Kidney (tissue), 14 donors: ENCODE data around the gene FAM110D. TPM values are rescaled to one million over a fixed set of nuclear protein-coding genes. Genes with fewer than 3 reads are reported as not detected.

ENCODE experiments used
- DNase-seq, 5 donors: peaks; one replicate each; pipeline ENCODE4 v3.0.0-alpha.2; 2013 to 2020
- FAIRE-seq: peaks from 2 replicates; lab custom pipeline; 2012; peaks lifted over from hg19 to GRCh38; lab: Jason Lieb, UNC
- H3K27ac ChIP-seq, 2 donors: one replicate each; pipeline ENCODE4 v1.7.0; 2013; ENCODE audit warnings: low read depth in 2 of 2, low read length in 2 of 2, inconsistent platforms in 1 of 2
- H3K27me3 ChIP-seq: one replicate; pipeline ENCODE4 v1.7.1; 2013; ENCODE audit warnings: low read length, inconsistent platforms; ENCODE audit not compliant: control insufficient read depth, insufficient read depth
- H3K36me3 ChIP-seq, 3 donors: one replicate each; pipeline versions ENCODE4 v1.7.0 to v1.7.1; 2013; ENCODE audit warnings: low read length in 3 of 3, control low read depth in 1 of 3, inconsistent platforms in 1 of 3; ENCODE audit not compliant: insufficient read depth in 3 of 3, control insufficient read depth in 2 of 3
- H3K4me1 ChIP-seq, 3 donors: one replicate each; pipeline versions ENCODE4 v1.7.0 to v1.7.1; 2013; ENCODE audit warnings: low read length in 3 of 3, inconsistent platforms in 1 of 3, low read depth in 1 of 3; ENCODE audit not compliant: control insufficient read depth in 2 of 3, insufficient read depth in 2 of 3
- H3K4me3 ChIP-seq, 3 donors: one replicate each; pipeline versions ENCODE4 v1.7.0 to v1.8.1; 2013; ENCODE audit warnings: low read length in 3 of 3, control low read depth in 1 of 3, inconsistent platforms in 1 of 3
- H3K9ac ChIP-seq, 3 donors: one replicate each; pipeline versions ENCODE4 v1.7.0 to v1.7.1; 2013; ENCODE audit warnings: low read length in 3 of 3, control low read depth in 1 of 3, inconsistent platforms in 1 of 3
- H3K9me3 ChIP-seq, 3 donors: one replicate each; pipeline versions ENCODE4 v1.7.0 to v1.7.1; 2013; ENCODE audit warnings: low read length in 3 of 3, control low read depth in 1 of 3, inconsistent platforms in 1 of 3; ENCODE audit not compliant: control insufficient read depth in 2 of 3, insufficient read depth in 1 of 3
- intact Hi-C: fragments of 100-400 bp; cut with DNase I; formaldehyde crosslinking; loops from one replicate; pipeline ENCODE4 v1.11.1; 2022
- polyA plus RNA-seq: library from polyadenylated mRNA; stranded (reverse); fragments of 350-450 nt; fragmentation: Illumina TruSeq; extraction: RNeasy Lipid Tissue Mini Kit (QIAGEN cat#74804); gene quantifications from one replicate; pipeline ENCODE4 v1.2.3, GENCODE V29; 2014; ENCODE audit warnings: low read depth, low replicate concordance; ENCODE audit not compliant: insufficient read depth
- total RNA-seq: library from RNA; stranded (reverse); fragmentation: NEBNext Ultra II Directional; extraction: Animal tissue kit (Norgen Biotek cat#: 25700); gene quantifications from one replicate; pipeline ENCODE4 v1.2.1, GENCODE V29; 2021
- TF ChIP-seq, protein P1 (sequence below): IDR thresholded peaks from 3 replicates; pipeline ENCODE4 v1.5.1; 2012; ENCODE audit warnings: mild to moderate bottlenecking, moderate library complexity, borderline replicate concordance; ENCODE audit not compliant: insufficient read depth; ENCODE audit errors: extremely low read depth
- donor health status: control.
- donor health status: control.
- donor health status: control.
- donor health status: control.
- donor health status: control.
- donor health status: DM: yes; HTN: yes; CAD: no.
- donor health status: Normal renal cell carcinoma (clear cell type).

The FAM110D gene
- total and polyA plus RNA-seq, 2 donors from 2014 or later, result 4.2 to 8.1 TPM

- no peak for FAIRE-seq
- no peak overlapping the region for H3K9ac ChIP-seq
- intact Hi-C loops, result no loop called here
Observed at GRCh38 chr1:26160527-26161414, 1.9 kb downstream of the FAM110D start.

DNA sequence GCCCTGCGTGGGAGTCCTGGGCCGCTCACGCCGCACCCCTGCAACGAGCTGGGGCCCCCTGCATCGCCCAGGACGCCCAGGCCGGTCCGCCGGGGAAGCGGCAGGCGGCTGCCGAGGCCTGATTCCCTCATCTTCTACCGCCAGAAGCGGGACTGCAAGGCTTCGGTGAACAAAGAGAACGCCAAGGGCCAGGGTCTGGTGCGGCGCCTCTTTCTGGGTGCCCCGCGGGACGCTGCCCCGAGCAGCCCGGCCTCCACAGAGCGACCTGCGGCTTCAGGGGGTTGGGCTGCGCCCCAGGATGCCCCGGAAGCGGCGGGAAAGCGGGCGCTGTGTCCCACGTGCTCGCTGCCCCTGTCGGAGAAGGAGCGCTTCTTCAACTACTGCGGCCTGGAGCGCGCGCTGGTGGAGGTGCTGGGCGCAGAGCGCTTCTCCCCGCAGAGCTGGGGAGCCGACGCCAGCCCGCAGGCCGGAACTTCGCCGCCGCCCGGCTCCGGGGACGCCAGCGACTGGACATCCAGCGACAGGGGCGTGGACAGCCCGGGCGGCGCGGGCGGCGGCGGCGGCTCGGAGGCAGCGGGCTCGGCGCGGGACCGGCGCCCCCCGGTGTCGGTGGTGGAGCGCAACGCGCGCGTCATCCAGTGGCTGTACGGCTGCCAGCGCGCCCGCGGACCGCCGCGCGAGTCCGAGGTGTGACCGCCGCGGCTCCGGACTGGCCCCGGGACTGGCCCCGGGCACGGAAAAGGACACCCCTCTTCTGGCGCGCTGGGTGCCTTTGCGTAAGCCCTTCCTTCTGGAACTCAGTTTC is 2.7 kb downstream of the FAM110D start:
- TF ChIP-seq, protein P1, sequence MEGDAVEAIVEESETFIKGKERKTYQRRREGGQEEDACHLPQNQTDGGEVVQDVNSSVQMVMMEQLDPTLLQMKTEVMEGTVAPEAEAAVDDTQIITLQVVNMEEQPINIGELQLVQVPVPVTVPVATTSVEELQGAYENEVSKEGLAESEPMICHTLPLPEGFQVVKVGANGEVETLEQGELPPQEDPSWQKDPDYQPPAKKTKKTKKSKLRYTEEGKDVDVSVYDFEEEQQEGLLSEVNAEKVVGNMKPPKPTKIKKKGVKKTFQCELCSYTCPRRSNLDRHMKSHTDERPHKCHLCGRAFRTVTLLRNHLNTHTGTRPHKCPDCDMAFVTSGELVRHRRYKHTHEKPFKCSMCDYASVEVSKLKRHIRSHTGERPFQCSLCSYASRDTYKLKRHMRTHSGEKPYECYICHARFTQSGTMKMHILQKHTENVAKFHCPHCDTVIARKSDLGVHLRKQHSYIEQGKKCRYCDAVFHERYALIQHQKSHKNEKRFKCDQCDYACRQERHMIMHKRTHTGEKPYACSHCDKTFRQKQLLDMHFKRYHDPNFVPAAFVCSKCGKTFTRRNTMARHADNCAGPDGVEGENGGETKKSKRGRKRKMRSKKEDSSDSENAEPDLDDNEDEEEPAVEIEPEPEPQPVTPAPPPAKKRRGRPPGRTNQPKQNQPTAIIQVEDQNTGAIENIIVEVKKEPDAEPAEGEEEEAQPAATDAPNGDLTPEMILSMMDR, result peak; percentile 28
- H3K9ac ChIP-seq, result no peak overlapping the region
- FAIRE-seq (no peak), DNase-seq (peak in 4 of 5 donors; percentile 68 to 83 (median 76))
- H3K9me3 ChIP-seq, result no peaks in the 10 kb centered on the region
- peaks cover 0 to 13% (median 0%) of the 10 kb centered on the region in 3 donors for H3K4me1 ChIP-seq
- H3K27ac ChIP-seq, result no peak overlapping the region
- peak overlapping the region in 2 of 3 donors; percentile 44 to 45 for H3K4me3 ChIP-seq
- intact Hi-C loops, result no loop called here
- H3K36me3 ChIP-seq, result no peaks in the 10 kb centered on the region
- no peaks in the 10 kb centered on the region for H3K27me3 ChIP-seq

More at GRCh38 chr1:26160527-26161414, 1.9 kb downstream of the FAM110D start:
- peaks cover 0 to 13% (median 0%) of the 10 kb centered on the region in 3 donors for H3K4me1 ChIP-seq
- H3K36me3 ChIP-seq, result no peaks in the 10 kb centered on the region
- H3K9me3 ChIP-seq, result no peaks in the 10 kb centered on the region
- peak in 2 of 5 donors; percentile 63 to 77 for DNase-seq
- H3K27ac ChIP-seq, result no peak overlapping the region
- peak overlapping the region in 2 of 3 donors; percentile 34 to 48 for H3K4me3 ChIP-seq
- TF ChIP-seq, protein P1, result no peak
- no peaks in the 10 kb centered on the region for H3K27me3 ChIP-seq

DNA sequence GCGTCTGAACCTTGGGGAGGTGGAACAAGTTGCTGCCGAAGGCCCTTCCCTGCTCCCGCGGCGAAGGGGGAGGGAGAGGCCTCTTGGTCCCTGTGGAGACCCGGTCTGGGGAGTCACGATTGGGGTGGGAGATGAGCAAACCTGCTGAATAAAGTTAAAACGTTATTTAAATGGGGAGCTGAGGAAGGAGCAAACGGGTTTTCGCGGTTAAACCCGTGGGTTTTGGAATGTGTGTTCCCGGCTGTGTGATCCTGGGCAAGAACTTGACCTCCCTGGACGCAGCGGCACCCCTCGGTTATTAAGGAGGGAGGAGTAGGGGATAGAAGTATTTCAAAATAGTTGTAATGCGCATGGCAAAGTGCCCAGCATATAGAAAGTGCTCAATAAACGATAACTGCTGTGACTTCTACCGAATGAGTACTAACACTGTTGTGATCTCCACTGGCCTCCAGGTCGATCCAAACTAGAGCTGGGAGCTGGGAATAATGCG is 3.4 kb downstream of the FAM110D start:
- H3K9me3 ChIP-seq, result no peaks in the 10 kb centered on the region
- H3K9ac ChIP-seq, result no peak overlapping the region
- intact Hi-C loops, result no loop called here
- no peak for FAIRE-seq
- H3K4me3 ChIP-seq, result peak overlapping the region in 2 of 3 donors; percentile 44 to 45
- H3K4me1 ChIP-seq, result peaks cover 0 to 13% (median 0%) of the 10 kb centered on the region in 3 donors
- H3K27me3 ChIP-seq, result no peaks in the 10 kb centered on the region
- H3K36me3 ChIP-seq, result no peaks in the 10 kb centered on the region
- no peak for DNase-seq
- H3K27ac ChIP-seq, result no peak overlapping the region
- TF ChIP-seq, protein P1, result no peak
